Measurements from ENCODE around the gene VSIG10L. TPM values are rescaled to one million over a fixed set of nuclear protein-coding genes. Genes with fewer than 3 reads are reported as not detected.

The VSIG10L gene
- total RNA-seq, 1 donor from 2014 or later = 4.2 TPM

- peaks cover 3% of the 10 kb centered on the region for H3K4me1 ChIP-seq (ENCODE audit: insufficient read depth, low read length)
- H3K27ac ChIP-seq (ENCODE audit: low read depth, low read length) = no peak overlapping the region
- Mint-ChIP-seq H3K4me3 (ENCODE audit: unreplicated experiment) (peak overlapping the region; percentile 94), H3K27ac (ENCODE audit: unreplicated experiment) (peak overlapping the region; percentile 78), H3K36me3 (ENCODE audit: low read depth, unreplicated experiment) (peaks cover 8% of the 10 kb centered on the region), H3K27me3 (ENCODE audit: low read depth, unreplicated experiment) (peaks cover 17% of the 10 kb centered on the region), H3K4me1 (ENCODE audit: low read depth, unreplicated experiment) (no peaks in the 10 kb centered on the region), H3K9me3 (ENCODE audit: unreplicated experiment) (no peaks in the 10 kb centered on the region)
- peak; percentile 86 for DNase-seq (ENCODE audit: low read depth)
- peak overlapping the region; percentile 80 for H2AFZ ChIP-seq (ENCODE audit: low read depth, low read length)
- H3K4me2 ChIP-seq (ENCODE audit: low read length) = peak overlapping the region; percentile 83
- H3K79me2 ChIP-seq (ENCODE audit: insufficient read depth, low read length) = no peaks in the 10 kb centered on the region
- no peaks in the 10 kb centered on the region for H3K36me3 ChIP-seq (ENCODE audit: insufficient read depth, low read length)
- H4K20me1 ChIP-seq (ENCODE audit: insufficient read depth, low read length) = no peaks in the 10 kb centered on the region
- H3K9ac ChIP-seq (ENCODE audit: low read length) = peak overlapping the region; percentile 57
- FAIRE-seq = no peak
- peak overlapping the region; percentile 54 for H3K4me3 ChIP-seq (ENCODE audit: insufficient read depth, low read depth, low read length)
- no peaks in the 10 kb centered on the region for H3K27me3 ChIP-seq (ENCODE audit: insufficient read depth, low read length)
- no peak for TF ChIP-seq CTCF (IDR thresholded peaks at IDR 0.05; ENCODE audit: insufficient read depth, low read depth, low read length)
- TF ChIP-seq EZH2 (IDR thresholded peaks at IDR 0.05; ENCODE audit: insufficient read depth, low read length) = peak; percentile 30
- no peaks in the 10 kb centered on the region for H3K9me3 ChIP-seq (ENCODE audit: insufficient read depth, low read depth, low read length)
Measured at GRCh38 chr19:51339687-51340656, 2.0 kb downstream of the VSIG10L start.

GRCh38 chr19:51339313-51339686 is 2.6 kb downstream of the VSIG10L start:
- H3K27ac Mint-ChIP-seq (ENCODE audit: unreplicated experiment) = peak overlapping the region; percentile 78
- peak overlapping the region; percentile 94 for H3K4me3 Mint-ChIP-seq (ENCODE audit: unreplicated experiment)
- peak overlapping the region; percentile 54 for H3K4me3 ChIP-seq (ENCODE audit: insufficient read depth, low read depth, low read length)
- H3K4me1 Mint-ChIP-seq (ENCODE audit: low read depth, unreplicated experiment) = no peaks in the 10 kb centered on the region
- H3K27me3 Mint-ChIP-seq (ENCODE audit: low read depth, unreplicated experiment) = peaks cover 15% of the 10 kb centered on the region
- H3K9ac ChIP-seq (ENCODE audit: low read length) = no peak overlapping the region
- H4K20me1 ChIP-seq (ENCODE audit: insufficient read depth, low read length) = no peaks in the 10 kb centered on the region
- no peaks in the 10 kb centered on the region for H3K79me2 ChIP-seq (ENCODE audit: insufficient read depth, low read length)
- no peaks in the 10 kb centered on the region for H3K27me3 ChIP-seq (ENCODE audit: insufficient read depth, low read length)
- no peak for TF ChIP-seq EZH2 (IDR thresholded peaks at IDR 0.05; ENCODE audit: insufficient read depth, low read length)
- TF ChIP-seq CTCF (IDR thresholded peaks at IDR 0.05; ENCODE audit: insufficient read depth, low read depth, low read length) = no peak
- H3K9me3 ChIP-seq (ENCODE audit: insufficient read depth, low read depth, low read length) = no peaks in the 10 kb centered on the region
- FAIRE-seq = no peak
- H3K36me3 Mint-ChIP-seq (ENCODE audit: low read depth, unreplicated experiment) = peaks cover 7% of the 10 kb centered on the region
- no peak overlapping the region for H3K27ac ChIP-seq (ENCODE audit: low read depth, low read length)
- H2AFZ ChIP-seq (ENCODE audit: low read depth, low read length) = peak overlapping the region; percentile 54
- DNase-seq (ENCODE audit: low read depth) = no peak
- H3K36me3 ChIP-seq (ENCODE audit: insufficient read depth, low read length) = no peaks in the 10 kb centered on the region
- H3K4me1 ChIP-seq (ENCODE audit: insufficient read depth, low read length) = peaks cover 3% of the 10 kb centered on the region
- H3K9me3 Mint-ChIP-seq (ENCODE audit: unreplicated experiment) = no peaks in the 10 kb centered on the region
- peak overlapping the region; percentile 83 for H3K4me2 ChIP-seq (ENCODE audit: low read length)

Measured in astrocyte (in vitro differentiated cells and primary cell).